Right renal cortex interstitium (tissue), 3 donors: ENCODE measurements around the gene ALDH7A1. TPM values are rescaled to one million over a fixed set of nuclear protein-coding genes. Genes with fewer than 3 reads are reported as not detected.

Source experiments
- DNase-seq, 3 donors: peaks; one replicate each; pipeline ENCODE4 v3.0.0-alpha.2; 2013; ENCODE audit warnings: low read depth in 3 of 3, low spot score in 2 of 3
- polyA plus RNA-seq, 3 donors: library from polyadenylated mRNA; unstranded; fragments of 120-200 nt; gene quantifications; one replicate each; pipeline ENCODE4 v1.2.1, GENCODE V29; 2013; ENCODE audit not compliant: insufficient read length in 3 of 3

ALDH7A1 gene
- polyA plus RNA-seq, 3 donors: 165 to 186 (median 172) TPM

GRCh38 chr5:126512451-126512850 lies 82.6 kb downstream of the ALDH7A1 start:
- no peak for DNase-seq

- no peak for DNase-seq
Observed at GRCh38 chr5:126511961-126512360, 83.1 kb downstream of the ALDH7A1 start.

- DNase-seq: no peak
Observed at GRCh38 chr5:126509339-126509738, 85.7 kb downstream of the ALDH7A1 start.

GRCh38 chr5:126508962-126509279 lies 86.1 kb downstream of the ALDH7A1 start:
- DNase-seq: no peak

GRCh38 chr5:126508251-126508961 lies 86.6 kb downstream of the ALDH7A1 start:
- no peak for DNase-seq

- DNase-seq: no peak
Observed at GRCh38 chr5:126506079-126506478, 88.9 kb downstream of the ALDH7A1 start.

GRCh38 chr5:126503602-126504104 lies 91.4 kb downstream of the ALDH7A1 start:
- no peak for DNase-seq

GRCh38 chr5:126501448-126501847 lies 93.6 kb downstream of the ALDH7A1 start:
- no peak for DNase-seq

- DNase-seq: no peak
Observed at GRCh38 chr5:126499853-126500342, 95.1 kb downstream of the ALDH7A1 start.

GRCh38 chr5:126499278-126499677 lies 95.7 kb downstream of the ALDH7A1 start:
- no peak for DNase-seq

- no peak for DNase-seq
Observed at GRCh38 chr5:126497506-126497905, 97.5 kb downstream of the ALDH7A1 start.

GRCh38 chr5:126494393-126494792 lies 100.6 kb downstream of the ALDH7A1 start:
- no peak for DNase-seq

- no peak for DNase-seq
Observed at GRCh38 chr5:126492939-126493338, 102.1 kb downstream of the ALDH7A1 start.

- no peak for DNase-seq
Observed at GRCh38 chr5:126490167-126490940, 104.7 kb downstream of the ALDH7A1 start.

- no peak for DNase-seq
Observed at GRCh38 chr5:126488443-126489065, 106.5 kb downstream of the ALDH7A1 start.

- DNase-seq: no peak
Observed at GRCh38 chr5:126487596-126487995, 107.4 kb downstream of the ALDH7A1 start.

GRCh38 chr5:126486332-126486731 lies 108.7 kb downstream of the ALDH7A1 start:
- no peak for DNase-seq

GRCh38 chr5:126484253-126484652 lies 110.8 kb downstream of the ALDH7A1 start:
- no peak for DNase-seq

GRCh38 chr5:126483156-126483555 lies 111.9 kb downstream of the ALDH7A1 start:
- DNase-seq: no peak

GRCh38 chr5:126482591-126482990 lies 112.4 kb downstream of the ALDH7A1 start:
- DNase-seq: no peak

- DNase-seq: no peak
Observed at GRCh38 chr5:126481243-126481642, 113.8 kb downstream of the ALDH7A1 start.
